Gastrocnemius medialis (tissue), 4 donors: ENCODE measurements around the gene TANC1.

Source experiments
- CTCF ChIP-seq, 5 experiments: fragments of 450-650 bp in 3 of 5; fragments of 200-600 bp in 2 of 5; sonication (generic) in 2 of 5; IDR thresholded peaks in 4 of 5; conservative IDR thresholded peaks in 1 of 5; 1 replicate in 4 of 5; 2 replicates in 1 of 5; pipeline ENCODE4 v1.5.1; 2016 to 2019; ENCODE audit warnings: antibody characterized with exemption in 5 of 5, mild to moderate bottlenecking in 3 of 5, moderate library complexity in 3 of 5
- POLR2A ChIP-seq, 2 donors: fragments of 450-650 bp; IDR thresholded peaks; one replicate each; pipeline ENCODE4 v1.6.1; 2017; ENCODE audit warnings: antibody characterized with exemption in 2 of 2, mild to moderate bottlenecking in 2 of 2, moderate library complexity in 2 of 2

- TF ChIP-seq CTCF (IDR thresholded peaks at IDR 0.05 in 4 of 5, conservative IDR thresholded peaks at IDR 0.05 in 1 of 5) (no peak), POLR2A (IDR thresholded peaks at IDR 0.05) (no peak)
Observed at GRCh38 chr2:159201360-159202063, 233.1 kb downstream of the TANC1 start.
